ENCODE data around the gene HOXB4. TPM values are rescaled to one million over a fixed set of nuclear protein-coding genes. Genes with fewer than 3 reads are reported as not detected.

The HOXB4 gene
- total RNA-seq, 2 experiments from 2014 or later: 7.4 to 8.9 TPM

GRCh38 chr17:48541036-48541576 is 37.0 kb downstream of the HOXB4 start:
- ChIA-PET POLR2A (interaction anchor here (1.1 kb wide), 1 partner anchor 9 kb away, joined by 4 read pairs; no protein-coding TSS in a partner anchor), CTCF (ENCODE audit: unreplicated experiment) (no interaction called here)
- Histone ChIP-seq H3K4me3 (ENCODE audit: low read depth, low read length, poor library complexity, severe bottlenecking) (no peak overlapping the region), H3K27ac (ENCODE audit: low read depth, low read length, poor library complexity, severe bottlenecking) (no peak overlapping the region), H3K9me3 (ENCODE audit: low read length) (no peaks in the 10 kb centered on the region), H3K4me1 (ENCODE audit: insufficient read depth, low read length, poor library complexity, severe bottlenecking) (no peaks in the 10 kb centered on the region), H3K36me3 (ENCODE audit: insufficient read depth, low read length) (no peaks in the 10 kb centered on the region), H2AFZ (ENCODE audit: low read length) (no peak overlapping the region), H4K20me1 (ENCODE audit: insufficient read depth, low read length) (no peaks in the 10 kb centered on the region), H3K9me2 (ENCODE audit: insufficient read depth, low read length) (no peaks in the 10 kb centered on the region), H3K79me2 (ENCODE audit: insufficient read depth, low read depth, low read length) (no peaks in the 10 kb centered on the region), H3K4me2 (ENCODE audit: low read length) (no peak overlapping the region)
- no peak for TF ChIP-seq EZH2phosphoT487 (IDR thresholded peaks at IDR 0.05; ENCODE audit: borderline replicate concordance, low read depth, low read length)
- TF ChIP-seq CTCF (conservative IDR thresholded peaks at IDR 0.05; ENCODE audit: low read length): no peak
- intact Hi-C loops (cut with micrococcal nuclease; ENCODE audit: unreplicated experiment): no loop called here
- no peak for DNase-seq (ENCODE audit: low spot score)
- no TSS peak for BruUV-seq (replicated peaks)

GRCh38 chr17:48540213-48540612 is 37.9 kb downstream of the HOXB4 start:
- DNase-seq (ENCODE audit: low spot score): no peak
- Histone ChIP-seq H3K9me3 (ENCODE audit: low read length) (no peaks in the 10 kb centered on the region), H3K27ac (ENCODE audit: low read depth, low read length, poor library complexity, severe bottlenecking) (no peak overlapping the region), H3K4me2 (ENCODE audit: low read length) (no peak overlapping the region), H3K36me3 (ENCODE audit: insufficient read depth, low read length) (no peaks in the 10 kb centered on the region), H3K4me3 (ENCODE audit: low read depth, low read length, poor library complexity, severe bottlenecking) (no peak overlapping the region), H3K4me1 (ENCODE audit: insufficient read depth, low read length, poor library complexity, severe bottlenecking) (no peaks in the 10 kb centered on the region), H3K9me2 (ENCODE audit: insufficient read depth, low read length) (no peaks in the 10 kb centered on the region), H2AFZ (ENCODE audit: low read length) (no peak overlapping the region), H4K20me1 (ENCODE audit: insufficient read depth, low read length) (no peaks in the 10 kb centered on the region), H3K79me2 (ENCODE audit: insufficient read depth, low read depth, low read length) (no peaks in the 10 kb centered on the region)
- TF ChIP-seq CTCF (conservative IDR thresholded peaks at IDR 0.05; ENCODE audit: low read length): no peak
- POLR2A ChIA-PET: interaction anchor here (1.1 kb wide), 1 partner anchor 8 kb away, joined by 4 read pairs; no protein-coding TSS in a partner anchor
- intact Hi-C loops (cut with micrococcal nuclease; ENCODE audit: unreplicated experiment): no loop called here
- no TSS peak for BruUV-seq (replicated peaks)
- CTCF ChIA-PET (ENCODE audit: unreplicated experiment): no interaction called here

GRCh38 chr17:48539177-48539576 is 39.0 kb downstream of the HOXB4 start:
- no peak overlapping the region for H2AFZ ChIP-seq (ENCODE audit: low read length)
- no peak for DNase-seq (ENCODE audit: low spot score)
- TF ChIP-seq CTCF (conservative IDR thresholded peaks at IDR 0.05; ENCODE audit: low read length) (no peak), EZH2phosphoT487 (IDR thresholded peaks at IDR 0.05; ENCODE audit: borderline replicate concordance, low read depth, low read length) (no peak)
- BruUV-seq (replicated peaks): no TSS peak
- no peaks in the 10 kb centered on the region for H3K4me1 ChIP-seq (ENCODE audit: insufficient read depth, low read length, poor library complexity, severe bottlenecking)
- CTCF ChIA-PET (ENCODE audit: unreplicated experiment): no interaction called here
- POLR2A ChIA-PET: no interaction called here
- H3K27ac ChIP-seq (ENCODE audit: low read depth, low read length, poor library complexity, severe bottlenecking): no peak overlapping the region
- no peaks in the 10 kb centered on the region for H3K79me2 ChIP-seq (ENCODE audit: insufficient read depth, low read depth, low read length)
- H3K4me3 ChIP-seq (ENCODE audit: low read depth, low read length, poor library complexity, severe bottlenecking): no peak overlapping the region
- H3K36me3 ChIP-seq (ENCODE audit: insufficient read depth, low read length): no peaks in the 10 kb centered on the region
- no peaks in the 10 kb centered on the region for H3K9me2 ChIP-seq (ENCODE audit: insufficient read depth, low read length)
- H3K4me2 ChIP-seq (ENCODE audit: low read length): no peak overlapping the region
- H4K20me1 ChIP-seq (ENCODE audit: insufficient read depth, low read length): no peaks in the 10 kb centered on the region
- intact Hi-C loops (cut with micrococcal nuclease; ENCODE audit: unreplicated experiment): no loop called here
- H3K9me3 ChIP-seq (ENCODE audit: low read length): no peaks in the 10 kb centered on the region

All from OCI-LY7 (cell line).